NCI-H446 treated with DMSO at 0.1 percent for 48 hours (cell line): Measurements from ENCODE around the gene LRRTM4.

Source experiments
- DNase-seq: peaks from one replicate; lab custom pipeline; 2025; lab: John Stamatoyannopoulos, UW

The LRRTM4 gene

DNA sequence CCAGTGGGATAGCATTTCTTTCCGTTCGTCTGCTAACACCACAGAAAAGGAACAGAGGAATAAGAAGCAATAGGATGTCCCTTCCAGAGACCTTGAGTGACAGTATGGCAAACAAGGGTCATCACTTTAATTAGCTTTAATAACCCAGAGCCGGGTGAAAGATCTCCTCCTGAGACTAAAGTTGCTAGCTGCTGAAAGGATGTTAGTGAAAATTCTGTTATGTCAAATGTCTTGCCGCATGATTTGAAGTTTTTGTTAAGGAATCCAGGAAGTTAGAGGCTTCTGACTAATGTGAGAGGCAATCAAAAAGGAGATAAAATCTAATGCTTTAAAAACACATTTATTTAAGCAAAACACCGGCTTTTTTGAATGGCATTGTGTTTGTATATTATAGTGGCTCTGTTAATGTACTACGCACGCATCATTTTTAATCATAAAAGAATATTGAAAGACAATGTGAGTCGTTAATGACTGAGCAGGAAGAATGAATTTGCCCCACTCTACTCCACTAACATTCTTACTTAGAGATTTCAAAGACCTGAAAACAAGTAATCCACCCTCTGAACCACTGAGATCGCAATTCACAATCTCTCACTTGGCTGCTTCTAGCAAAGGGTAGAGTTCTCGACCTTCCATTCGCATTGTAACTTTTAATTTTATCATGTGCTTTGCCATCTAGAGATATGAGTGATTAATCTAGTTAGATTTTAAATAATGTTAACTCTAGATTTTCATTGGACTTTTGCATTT is 536.6 kb downstream of the LRRTM4 start:
- DNase-seq: no peak

DNA sequence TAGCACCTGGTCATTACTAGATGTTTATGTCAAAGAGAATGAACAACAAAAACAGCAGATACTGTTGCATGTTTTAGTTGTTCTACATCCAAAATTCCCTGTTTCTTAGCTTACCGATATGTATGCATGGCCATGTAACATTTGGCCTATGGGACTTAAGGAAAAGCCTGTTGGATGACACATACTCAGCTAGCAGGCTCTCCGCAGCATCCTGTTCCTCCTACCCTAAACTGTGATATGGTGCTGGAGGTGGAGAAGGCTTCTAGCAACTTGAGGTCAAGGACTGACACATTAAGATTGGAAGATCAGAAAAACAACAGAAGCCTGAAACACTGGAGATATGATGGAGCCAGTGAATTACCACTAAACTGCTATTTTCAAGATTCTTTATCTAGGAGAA is 537.8 kb downstream of the LRRTM4 start:
- DNase-seq: no peak

DNA sequence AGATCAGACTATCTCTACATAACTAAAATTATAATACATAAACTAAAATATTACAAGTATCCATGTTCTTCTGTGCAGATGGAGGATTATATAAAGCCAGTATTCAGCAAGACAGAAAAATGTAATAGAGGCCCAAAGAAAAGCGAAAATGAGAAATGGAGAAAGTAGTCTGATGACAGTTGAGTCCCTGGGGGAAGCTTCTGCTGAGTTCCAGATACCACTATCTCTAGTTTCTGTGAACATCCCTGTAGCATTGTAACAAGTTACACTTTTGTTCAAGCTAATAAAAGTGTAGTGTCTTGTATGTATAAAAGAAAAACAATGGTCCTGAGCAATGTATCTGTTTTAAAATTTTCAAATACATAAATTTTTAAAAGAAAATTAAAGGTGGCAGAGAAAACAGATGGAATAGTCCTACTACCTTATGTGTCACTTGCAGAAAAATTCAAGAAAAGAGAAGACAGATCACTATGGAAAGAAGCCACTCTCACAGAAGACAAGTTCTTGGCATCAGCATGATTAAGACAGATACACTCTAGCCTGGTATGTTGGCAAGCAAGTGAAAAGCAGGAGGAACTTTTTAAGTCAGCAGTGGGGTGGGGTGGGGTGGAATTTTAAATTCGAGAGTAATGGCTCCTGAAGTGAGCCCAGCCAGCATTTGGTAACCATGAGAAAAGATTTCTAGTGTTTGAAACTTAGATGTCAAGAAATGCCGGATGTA is 541.9 kb downstream of the LRRTM4 start:
- DNase-seq: no peak

DNA sequence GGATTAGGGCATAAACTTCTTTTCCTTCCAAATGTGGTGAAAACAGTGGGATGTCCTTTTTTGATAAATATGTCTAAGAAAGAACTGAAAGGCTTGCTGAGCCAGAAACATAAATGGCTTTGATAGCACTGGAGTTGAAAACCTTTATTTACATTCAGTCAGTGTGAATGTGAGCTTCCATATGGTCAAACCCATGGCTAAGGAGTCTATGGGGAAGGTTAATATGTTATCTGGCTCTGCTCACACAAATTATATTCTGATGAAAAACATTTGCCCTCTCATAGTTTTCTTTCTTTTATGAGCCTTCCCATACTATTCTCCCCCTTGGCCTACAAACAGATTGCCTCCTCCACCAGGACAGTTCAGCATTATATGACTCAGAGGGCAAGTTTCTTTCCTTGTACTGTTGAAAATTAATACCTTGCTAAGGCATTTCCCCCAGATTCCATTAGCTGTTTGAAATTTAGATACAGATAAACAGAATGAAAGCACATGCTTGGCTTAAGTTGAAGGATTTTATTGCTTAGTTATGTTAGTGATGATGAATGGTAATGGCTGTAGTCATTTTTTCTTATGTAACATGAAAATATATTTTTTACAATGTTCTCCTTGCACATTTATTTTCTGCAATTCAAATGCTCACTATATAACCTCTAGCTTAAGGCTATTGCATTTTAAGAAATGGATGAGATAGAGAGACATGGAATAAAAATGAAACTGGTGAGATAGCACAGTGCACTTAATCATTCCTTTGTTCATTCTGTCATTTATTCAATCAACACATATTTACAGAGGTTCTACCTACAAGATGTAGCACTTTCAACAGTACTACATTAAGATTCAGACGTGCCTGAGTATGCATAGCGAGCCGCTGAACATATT is 544.1 kb downstream of the LRRTM4 start:
- DNase-seq: no peak

DNA sequence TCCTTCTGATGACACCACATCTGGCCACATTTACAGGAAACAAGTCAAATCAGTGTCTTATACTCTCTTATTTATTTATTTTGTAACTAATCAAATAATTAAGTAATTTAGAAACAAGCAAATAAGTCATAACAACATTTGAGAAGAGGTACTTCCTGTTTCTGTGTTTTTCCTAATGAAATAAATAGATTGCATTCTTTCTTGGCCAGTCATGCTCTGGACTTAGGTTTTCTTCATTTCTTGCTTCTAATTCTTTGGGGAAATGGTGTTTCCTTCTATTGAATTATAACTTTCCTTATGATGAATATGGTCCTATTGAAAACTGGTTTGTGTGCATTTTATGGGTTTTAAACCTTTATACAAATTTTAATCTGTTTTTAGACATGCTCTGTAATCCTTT is 546.4 kb downstream of the LRRTM4 start:
- no peak for DNase-seq

DNA sequence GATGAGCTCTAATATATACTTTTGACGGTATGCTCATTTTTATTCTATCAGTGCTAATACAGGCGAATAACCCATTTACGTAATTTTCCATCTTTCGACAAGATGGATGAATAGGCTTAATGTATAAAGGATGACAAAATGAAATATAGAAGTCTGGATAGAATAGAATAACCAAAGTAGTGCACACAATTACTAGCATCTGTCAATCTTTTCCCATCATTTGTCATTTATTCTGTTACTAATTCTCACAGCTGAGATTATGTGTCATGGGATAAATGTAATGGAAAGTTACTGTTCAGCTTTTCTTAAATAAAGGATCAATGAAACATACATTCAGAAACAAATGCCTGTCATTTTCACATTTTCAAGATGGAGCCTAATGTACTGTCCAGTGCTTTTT is 548.6 kb downstream of the LRRTM4 start:
- DNase-seq: no peak

DNA sequence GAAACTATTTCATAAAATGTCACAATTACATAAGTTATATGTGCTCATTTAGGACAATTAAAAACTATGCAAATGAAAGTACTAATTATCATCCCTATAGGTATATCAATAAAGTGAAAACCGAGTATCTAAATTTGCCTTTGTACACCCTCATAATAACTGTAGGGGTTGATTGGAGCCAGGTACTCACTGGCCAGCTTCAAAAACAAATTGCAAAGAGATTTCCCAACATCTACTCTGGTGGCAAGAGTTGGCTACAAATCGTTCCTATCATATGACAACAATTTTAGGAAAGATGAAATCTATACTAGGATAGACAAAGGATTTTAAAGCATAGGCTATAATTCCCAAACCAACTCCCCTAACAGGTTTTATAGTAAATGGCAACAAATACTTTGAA is 556.4 kb downstream of the LRRTM4 start:
- DNase-seq: no peak

DNA sequence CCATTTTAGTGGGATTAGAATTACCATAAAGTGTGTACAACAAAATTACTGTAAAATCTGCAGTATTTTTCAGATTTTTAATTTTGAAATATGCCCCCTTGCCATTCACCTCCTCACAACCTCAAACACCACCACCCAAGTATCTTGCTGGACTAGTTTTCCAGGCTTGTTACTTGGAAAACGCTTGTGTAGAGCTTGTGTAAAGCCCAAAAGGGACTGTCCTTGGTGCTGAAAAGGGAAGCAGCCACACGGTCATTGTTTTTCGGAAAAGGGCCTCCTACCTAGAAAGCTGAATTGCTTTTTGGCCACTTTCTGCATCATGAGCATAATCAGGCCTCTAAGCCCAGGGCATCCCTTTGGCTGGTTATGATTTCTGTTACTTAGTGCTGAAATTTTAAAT is 563.4 kb downstream of the LRRTM4 start:
- DNase-seq: no peak

DNA sequence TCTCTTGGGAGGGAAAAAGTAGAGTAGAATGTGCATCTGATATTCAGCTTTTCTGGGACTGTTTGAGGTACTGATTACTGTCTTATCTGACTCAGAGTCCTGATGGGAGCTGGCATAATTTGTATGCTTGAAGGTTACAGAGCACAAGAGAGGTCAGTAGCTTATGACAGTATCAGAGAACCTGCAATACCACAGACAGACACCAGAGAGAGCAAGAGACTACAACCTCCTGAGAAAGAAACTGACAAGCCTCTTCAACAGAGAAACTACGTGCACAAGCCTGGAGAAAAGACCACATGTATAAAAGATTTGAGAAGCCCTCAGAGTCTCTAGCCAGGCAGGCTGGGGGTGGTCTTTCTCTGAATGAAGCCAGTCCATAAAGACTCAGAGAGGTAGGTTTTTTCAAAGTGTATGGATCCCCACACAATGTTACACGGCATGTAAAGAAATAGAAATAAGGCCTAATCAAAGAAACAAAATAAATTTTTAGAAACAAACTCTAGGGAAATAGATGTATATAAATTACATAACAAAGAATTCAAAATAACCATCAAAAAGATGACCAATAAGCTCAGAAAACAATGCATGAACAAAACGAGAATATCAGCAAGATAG is 568.3 kb downstream of the LRRTM4 start:
- peak; percentile 1 for DNase-seq

DNA sequence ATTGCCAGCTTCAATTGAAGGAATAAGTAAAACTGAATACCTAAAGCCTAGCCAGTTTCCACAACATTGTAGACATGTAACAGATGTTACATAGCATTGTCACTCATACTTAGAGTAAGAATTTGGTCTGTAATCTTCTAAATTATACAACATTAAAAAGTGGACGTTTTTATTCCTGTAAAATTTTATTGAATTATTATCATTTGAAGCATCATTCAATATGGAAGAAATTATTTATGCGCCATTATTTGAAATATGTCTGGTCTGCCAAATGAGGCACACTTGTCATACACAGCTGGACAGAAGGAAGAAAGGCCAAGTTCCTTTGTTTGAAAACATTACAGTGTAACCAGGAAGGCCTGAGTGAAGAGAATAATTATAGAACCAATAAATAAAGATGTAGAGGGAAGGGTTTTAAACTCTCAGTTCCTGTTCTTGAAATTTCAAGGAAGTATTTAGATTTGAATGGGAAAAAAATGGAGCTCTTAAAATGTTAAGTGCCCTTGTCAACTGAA is 575.5 kb downstream of the LRRTM4 start:
- no peak for DNase-seq

DNA sequence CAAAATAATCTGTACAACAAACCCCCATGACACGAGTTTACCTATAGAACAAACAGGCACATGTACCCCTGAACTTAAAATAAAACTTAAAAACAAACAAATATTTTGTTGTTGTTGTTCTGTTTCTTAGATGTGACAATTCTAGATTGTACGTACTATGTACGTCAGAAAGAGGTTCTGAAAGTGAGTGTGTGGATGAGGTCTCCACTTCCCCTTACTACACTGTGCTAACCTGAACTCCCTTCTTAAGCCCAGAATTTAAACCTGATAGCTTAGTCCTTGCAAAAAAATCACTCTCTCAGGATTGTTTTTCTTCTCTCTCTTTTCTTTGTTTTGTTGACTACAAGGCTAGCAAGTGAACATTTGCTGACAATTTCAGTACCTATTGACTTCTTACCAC is 581.6 kb downstream of the LRRTM4 start:
- DNase-seq: no peak

DNA sequence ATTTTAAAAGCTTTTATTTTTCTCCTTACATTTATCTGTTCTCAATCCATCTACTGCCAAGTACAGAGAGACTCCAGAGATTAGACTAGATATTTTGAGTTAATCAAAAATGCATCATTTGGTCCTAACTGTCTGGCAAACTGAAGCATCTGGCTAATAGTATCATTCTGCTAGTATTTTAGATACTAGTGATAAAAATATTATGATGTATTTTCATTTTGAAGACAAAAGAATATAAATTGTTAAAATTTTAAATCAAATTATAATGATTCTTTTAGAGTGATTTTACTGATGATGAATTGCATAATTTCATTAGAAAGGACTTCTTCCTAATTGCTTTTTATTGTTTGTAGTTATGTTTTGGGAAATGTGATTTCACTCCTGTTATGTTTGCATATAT is 584.0 kb downstream of the LRRTM4 start:
- no peak for DNase-seq

DNA sequence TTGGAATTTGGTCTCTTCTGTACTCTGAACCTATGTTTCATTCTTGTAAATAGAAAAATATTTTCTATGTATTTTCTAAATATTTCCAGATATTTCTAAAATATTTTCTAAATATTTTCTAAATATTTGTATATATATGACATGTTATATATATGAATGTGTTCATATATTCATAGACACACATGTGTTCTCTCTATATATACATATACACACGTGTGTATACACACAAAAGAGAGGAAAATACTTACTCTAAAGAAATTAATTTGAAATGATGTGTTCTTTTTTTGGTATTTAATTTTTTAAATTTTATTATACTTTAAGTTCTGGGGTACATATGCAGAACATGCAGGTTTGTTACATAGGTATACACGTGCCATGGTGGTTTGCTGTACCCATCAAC is 589.6 kb downstream of the LRRTM4 start:
- DNase-seq: no peak

DNA sequence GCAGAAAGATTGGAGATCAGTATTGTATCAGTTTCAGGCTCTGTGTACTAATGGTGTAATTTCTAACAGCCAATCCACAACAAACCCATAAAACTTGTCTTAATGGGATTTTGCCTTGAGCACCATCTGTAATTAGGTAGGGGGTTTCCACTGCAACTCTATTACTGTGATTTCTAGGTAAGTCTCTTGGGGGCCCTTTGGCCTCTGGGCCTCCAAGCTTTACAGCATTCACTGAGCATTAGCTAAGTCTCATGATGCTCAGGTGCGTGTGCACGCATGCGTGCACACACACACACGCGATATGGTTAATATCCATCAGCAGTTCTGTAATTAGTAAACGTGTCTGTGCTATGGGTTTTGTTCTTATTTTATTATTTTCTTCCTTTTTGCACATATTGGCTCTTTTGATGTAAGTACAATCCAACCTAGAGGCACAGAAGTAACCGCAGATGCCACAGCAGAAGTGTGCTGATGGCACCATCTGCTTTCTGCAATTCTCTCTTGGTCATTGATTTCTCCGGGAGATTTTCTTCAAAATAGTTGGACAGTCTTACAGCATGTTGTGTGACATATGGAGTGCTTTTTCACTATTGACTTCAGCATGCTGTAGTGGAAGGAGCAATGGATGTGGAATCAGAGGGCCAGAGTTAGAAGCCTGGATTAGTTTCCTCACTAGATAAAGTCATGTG is 592.0 kb downstream of the LRRTM4 start:
- no peak for DNase-seq

DNA sequence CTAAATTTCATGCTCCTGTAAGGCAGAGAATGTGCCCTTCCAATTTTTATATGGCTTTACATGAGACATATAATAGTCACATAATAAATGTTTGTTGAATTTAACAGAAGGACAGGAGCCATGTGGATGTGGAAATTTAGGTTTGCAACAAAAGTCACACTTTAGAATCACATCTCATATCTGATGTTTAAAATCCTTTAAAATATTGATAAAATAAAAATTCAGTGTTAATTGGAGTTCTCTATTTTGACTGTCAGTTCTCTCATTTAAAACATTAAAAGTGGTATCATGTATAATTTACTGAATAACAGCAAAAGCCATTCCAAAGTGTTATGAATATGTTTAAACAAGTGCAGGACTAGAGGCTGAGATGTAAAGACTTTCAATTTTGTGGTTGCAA is 594.1 kb downstream of the LRRTM4 start:
- no peak for DNase-seq

DNA sequence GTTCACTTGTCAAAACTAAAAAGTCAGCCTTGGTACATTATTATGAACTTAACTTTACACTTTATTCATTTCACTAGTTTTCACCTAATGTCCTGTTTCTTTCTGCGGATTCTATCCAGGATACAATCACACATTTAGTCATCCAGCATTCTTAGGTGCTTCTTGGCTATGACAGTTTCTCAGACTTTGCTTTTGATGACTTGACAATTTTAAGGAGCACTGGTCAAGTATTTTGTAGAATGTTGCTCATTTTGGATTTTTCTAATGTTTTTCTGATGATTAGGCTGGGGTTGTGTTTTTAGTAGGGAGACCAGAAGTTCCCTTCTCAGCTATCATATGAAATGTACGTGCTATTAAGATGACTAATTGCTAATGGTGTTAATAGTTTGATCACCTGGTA is 601.2 kb downstream of the LRRTM4 start:
- DNase-seq: no peak

DNA sequence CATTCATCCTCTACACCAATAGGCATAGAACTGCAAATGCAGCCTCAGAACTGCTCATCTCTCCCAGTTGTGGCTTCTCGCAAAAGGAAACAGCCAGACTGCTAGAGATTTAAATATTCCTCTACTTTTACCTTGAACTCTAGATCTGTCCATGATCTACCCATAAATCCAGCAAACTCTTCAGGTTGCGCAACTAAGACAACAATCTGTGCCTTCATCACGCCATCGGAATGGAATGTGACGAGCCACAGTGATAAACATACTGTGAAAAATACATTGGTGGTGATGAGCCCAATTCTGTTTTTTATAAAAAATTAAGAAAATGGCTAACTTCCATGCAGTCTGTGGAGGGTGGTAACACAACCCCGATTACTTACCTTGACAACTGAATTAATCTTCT is 626.7 kb downstream of the LRRTM4 start:
- DNase-seq: no peak

DNA sequence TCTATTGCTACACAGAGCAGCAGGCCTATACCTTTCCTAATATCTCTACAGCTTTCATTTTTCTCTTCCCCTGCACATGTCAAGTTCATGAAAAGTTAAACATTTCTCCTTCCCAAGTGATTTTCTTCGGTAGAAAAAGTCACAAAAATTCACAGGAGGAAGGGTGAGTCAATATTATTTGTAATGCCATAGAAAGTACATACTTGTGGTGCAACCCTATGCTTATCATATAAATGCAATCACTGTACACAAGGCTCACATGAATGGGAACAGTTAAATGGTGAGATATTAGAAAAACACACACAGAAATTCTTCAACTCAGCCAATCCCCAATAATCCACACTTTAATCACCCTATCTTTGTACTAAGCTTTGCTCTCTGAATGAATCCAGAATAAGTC is 651.6 kb downstream of the LRRTM4 start:
- DNase-seq: no peak

DNA sequence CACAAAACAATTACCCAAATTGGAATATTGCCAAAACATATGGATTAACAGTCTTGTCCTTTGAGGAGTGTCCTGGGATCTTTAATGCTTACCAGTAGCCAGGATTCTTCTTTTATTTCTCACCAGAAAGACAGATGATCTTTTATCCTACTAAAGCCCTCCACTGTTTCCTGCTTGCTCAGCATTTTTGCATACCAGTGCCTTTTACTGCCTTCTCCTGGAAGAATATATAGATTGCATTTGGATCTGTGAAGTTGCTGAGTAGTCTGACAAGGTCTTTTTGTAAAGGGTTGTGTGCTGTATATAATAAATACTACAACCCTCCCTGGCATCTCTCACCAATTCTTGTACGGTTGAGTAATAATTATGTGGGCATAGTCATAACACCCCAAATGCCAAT is 652.2 kb downstream of the LRRTM4 start:
- DNase-seq: no peak

DNA sequence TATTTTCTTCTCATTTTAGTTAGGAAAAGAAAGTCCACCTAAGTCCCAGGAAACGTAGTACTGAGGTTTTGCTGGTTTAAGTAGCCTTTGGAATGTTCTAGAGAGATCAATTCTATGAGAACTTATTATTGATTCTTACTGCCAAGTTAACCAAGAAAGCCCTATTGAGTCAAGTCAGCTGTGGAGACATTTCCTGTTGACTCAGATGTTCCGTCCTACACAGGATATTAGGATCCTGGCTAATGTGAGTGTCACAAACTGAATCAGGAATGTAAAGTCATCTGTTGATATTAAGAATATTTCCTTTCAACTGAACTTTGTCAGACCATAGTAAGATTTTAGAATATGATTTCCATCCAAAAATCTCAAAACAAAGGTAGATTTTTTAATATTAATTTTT is 654.3 kb downstream of the LRRTM4 start:
- no peak for DNase-seq

DNA sequence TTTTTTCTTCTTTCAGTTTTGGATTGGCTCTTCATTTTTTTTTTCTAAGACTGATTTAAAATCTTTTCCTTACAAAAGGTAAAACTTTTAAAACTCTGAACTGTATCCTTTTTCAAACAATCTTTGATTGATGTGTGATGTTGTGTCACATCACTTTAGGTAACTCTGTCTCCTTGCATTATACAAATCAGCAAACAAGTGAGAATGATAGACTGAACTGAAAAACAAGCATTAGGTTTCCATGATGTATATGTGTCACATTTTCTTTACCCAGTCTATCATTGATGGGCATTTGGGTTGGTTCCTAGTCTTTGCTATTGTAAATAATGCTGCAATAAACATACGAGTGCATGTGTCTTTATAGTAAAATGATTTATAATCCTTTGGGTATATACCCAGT is 655.7 kb downstream of the LRRTM4 start:
- no peak for DNase-seq

DNA sequence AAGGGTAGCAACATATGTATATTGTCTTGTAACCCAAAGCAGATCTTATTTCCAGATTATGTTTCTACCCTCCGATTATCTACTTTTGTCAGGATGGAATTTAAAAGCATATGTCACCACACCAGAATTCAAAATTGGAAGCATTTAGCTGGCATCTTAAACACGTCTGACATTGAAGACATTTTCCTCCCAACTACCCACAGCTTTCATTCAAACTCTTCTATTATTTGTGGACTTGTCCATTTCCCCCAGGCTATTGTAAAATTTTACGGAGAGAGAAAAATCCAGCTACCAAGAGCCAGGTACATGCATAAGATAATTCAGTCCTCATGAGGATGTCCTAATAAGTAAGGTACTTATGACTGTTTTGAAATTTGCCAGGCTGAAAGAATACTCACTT is 659.3 kb downstream of the LRRTM4 start:
- DNase-seq: no peak
